ENCODE data around the gene EPO. TPM values are rescaled to one million over a fixed set of nuclear protein-coding genes. Genes with fewer than 3 reads are reported as not detected.
"Not testable (repeated sequence)": the region's sequence is repeated elsewhere in the genome, so short reads cannot be mapped to it uniquely, and the experiment has no call there.

Gene EPO
- total RNA-seq, 2 donors from 2014 or later = 1.3 to 2.6 TPM

DNA sequence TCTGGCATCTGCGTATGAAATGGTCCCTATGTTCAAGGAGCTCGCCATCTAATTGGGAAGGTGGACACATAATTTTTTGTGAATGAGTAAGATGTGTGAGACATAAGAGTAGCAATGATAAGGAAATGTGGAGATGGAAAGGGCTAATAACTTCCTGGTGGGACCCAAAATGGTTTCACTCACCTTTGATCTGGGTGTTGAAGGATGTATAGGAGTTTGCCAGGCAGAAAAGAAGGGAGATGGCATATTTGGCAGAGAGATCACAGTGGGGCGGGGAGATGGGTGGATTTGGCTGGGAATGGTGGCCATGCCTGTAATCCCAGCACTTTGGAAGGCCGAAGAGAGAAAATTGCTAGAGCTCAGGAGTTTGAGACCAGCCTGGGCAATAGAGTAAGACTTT is 9.8 kb upstream of the EPO start:
- intact Hi-C loops (cut with DNase I) = no loop called here
- Histone ChIP-seq H3K9me3 (no peaks in the 10 kb centered on the region), H3K4me1 (peaks cover 15% of the 10 kb centered on the region), H3K27me3 (no peaks in the 10 kb centered on the region), H3K36me3 (replicated peaks in 1 of 2; ENCODE audit: insufficient read depth in 1 of 2, low read depth in 2 of 2) (no peaks in the 10 kb centered on the region), H3K4me3 (no peak overlapping the region), H3K27ac (no peak overlapping the region)
- DNase-seq = no peak
- TF ChIP-seq CTCF (IDR thresholded peaks at IDR 0.05) = no peak
- no peak for TF ChIP-seq POLR2A (IDR thresholded peaks at IDR 0.05)
- 83 to 90% methylated on average over 4 of the region's 4 CpGs for WGBS, 2 donors
- ATAC-seq = no peak

GRCh38 chr7:100711369-100711768 is 8.9 kb upstream of the EPO start:
- intact Hi-C loops (cut with DNase I) = no loop called here
- Histone ChIP-seq H3K4me1 (peaks cover 15% of the 10 kb centered on the region), H3K36me3 (replicated peaks in 1 of 2; ENCODE audit: insufficient read depth in 1 of 2, low read depth in 2 of 2) (no peaks in the 10 kb centered on the region), H3K27ac (no peak overlapping the region), H3K9me3 (no peaks in the 10 kb centered on the region), H3K4me3 (no peak overlapping the region), H3K27me3 (no peaks in the 10 kb centered on the region)
- 80 to 83% methylated on average over 11 of the region's 11 CpGs for WGBS, 2 donors
- no peak for DNase-seq
- no peak for ATAC-seq
- TF ChIP-seq CTCF (IDR thresholded peaks at IDR 0.05) = no peak
- no peak for TF ChIP-seq POLR2A (IDR thresholded peaks at IDR 0.05)

DNA sequence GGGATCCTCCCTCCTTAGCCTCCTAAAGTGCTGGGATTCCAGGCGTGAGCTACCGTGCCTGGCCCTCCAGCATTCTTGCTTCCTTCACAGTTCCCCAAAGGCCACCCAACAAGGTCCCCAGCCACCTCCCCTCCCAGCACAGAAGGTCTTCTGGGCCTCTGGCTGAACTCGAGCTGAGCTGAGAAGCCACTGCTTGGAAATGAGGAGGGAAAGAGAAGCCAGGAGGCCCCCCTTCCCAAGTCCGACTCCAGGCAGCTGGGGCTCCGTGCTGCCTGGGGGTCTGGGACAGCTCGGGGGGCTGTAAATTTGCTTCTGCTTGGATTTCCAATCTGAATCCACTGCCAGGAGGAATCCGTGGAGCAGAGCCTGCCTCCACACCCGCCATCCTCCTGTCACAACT is 5.5 kb upstream of the EPO start:
- Histone ChIP-seq H3K4me3 (no peak overlapping the region), H3K9me3 (no peaks in the 10 kb centered on the region), H3K36me3 (replicated peaks in 1 of 2; ENCODE audit: insufficient read depth in 1 of 2, low read depth in 2 of 2) (no peaks in the 10 kb centered on the region), H3K27me3 (no peaks in the 10 kb centered on the region), H3K27ac (no peak overlapping the region), H3K4me1 (no peaks in the 10 kb centered on the region)
- intact Hi-C loops (cut with DNase I) = no loop called here
- ATAC-seq (no peak), DNase-seq (no peak)
- TF ChIP-seq CTCF (IDR thresholded peaks at IDR 0.05) (no peak), POLR2A (IDR thresholded peaks at IDR 0.05) (no peak)
- 72 to 73% methylated on average over 2 to 8 of the region's 8 CpGs for WGBS, 2 donors

DNA sequence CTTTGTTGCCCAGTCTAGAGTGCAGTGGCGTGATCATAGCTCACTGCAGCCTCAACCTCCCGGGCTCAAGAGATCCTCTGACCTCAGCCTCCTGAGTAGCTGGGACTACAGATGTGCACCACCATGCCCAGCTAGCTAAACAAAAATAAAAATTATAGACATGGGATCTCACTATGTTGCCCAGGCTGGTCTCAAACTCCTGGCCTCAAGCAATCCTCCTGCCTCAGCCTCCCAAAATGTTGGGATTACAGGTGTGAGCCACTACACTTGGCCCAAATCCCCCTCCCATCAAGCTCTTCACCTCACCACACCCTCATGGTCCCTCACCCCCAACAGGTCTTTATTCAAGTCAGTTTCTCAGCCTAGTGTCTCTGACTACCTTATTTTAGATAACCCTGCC is 3.2 kb upstream of the EPO start:
- H3K27ac ChIP-seq; intact Hi-C loops (cut with DNase I); H3K36me3 ChIP-seq (replicated peaks in 1 of 2; ENCODE audit: insufficient read depth in 1 of 2, low read depth in 2 of 2); H3K27me3 ChIP-seq; H3K9me3 ChIP-seq; H3K4me3 ChIP-seq; DNase-seq; ATAC-seq: not testable (repeated sequence)
- H3K4me1 ChIP-seq = peaks cover 20% of the 10 kb centered on the region
- WGBS, 2 donors = 95 to 100% methylated on average over 2 of the region's 2 CpGs

- WGBS, 2 donors = 67 to 79% methylated on average over 8 of the region's 8 CpGs
- intact Hi-C loops (cut with DNase I) = no loop called here
- no peak for TF ChIP-seq CTCF (IDR thresholded peaks at IDR 0.05)
Observed at GRCh38 chr7:100719523-100720278, 567 bp upstream of the EPO start.

More at GRCh38 chr7:100719523-100720278, 567 bp upstream of the EPO start:
- Histone ChIP-seq H3K4me3 (no peak overlapping the region), H3K36me3 (replicated peaks in 1 of 2; ENCODE audit: insufficient read depth in 1 of 2, low read depth in 2 of 2) (no peaks in the 10 kb centered on the region), H3K4me1 (peaks cover 46% of the 10 kb centered on the region), H3K27me3 (no peaks in the 10 kb centered on the region), H3K27ac (no peak overlapping the region), H3K9me3 (no peaks in the 10 kb centered on the region)
- DNase-seq = no peak
- ATAC-seq = no peak

Measured in body of pancreas (tissue), 4 donors.